Islet precursor cell (in vitro differentiated cells): ENCODE results near the gene MKI67.
"Not testable (repeated sequence)": the region's sequence is repeated elsewhere in the genome, so short reads cannot be mapped to it uniquely, and the experiment has no call there.

Source experiments
- DNase-seq: peaks from one replicate; pipeline ENCODE4 v3.0.0-alpha.2; 2018

Gene MKI67

GRCh38 chr10:128125944-128126764, at the start of gene MKI67:
TSS of gene MKI67 (minus strand) at chr10:128126423. CDS start at chr10:128125667, 756 bp downstream.
- peak; percentile 95 for DNase-seq

DNA sequence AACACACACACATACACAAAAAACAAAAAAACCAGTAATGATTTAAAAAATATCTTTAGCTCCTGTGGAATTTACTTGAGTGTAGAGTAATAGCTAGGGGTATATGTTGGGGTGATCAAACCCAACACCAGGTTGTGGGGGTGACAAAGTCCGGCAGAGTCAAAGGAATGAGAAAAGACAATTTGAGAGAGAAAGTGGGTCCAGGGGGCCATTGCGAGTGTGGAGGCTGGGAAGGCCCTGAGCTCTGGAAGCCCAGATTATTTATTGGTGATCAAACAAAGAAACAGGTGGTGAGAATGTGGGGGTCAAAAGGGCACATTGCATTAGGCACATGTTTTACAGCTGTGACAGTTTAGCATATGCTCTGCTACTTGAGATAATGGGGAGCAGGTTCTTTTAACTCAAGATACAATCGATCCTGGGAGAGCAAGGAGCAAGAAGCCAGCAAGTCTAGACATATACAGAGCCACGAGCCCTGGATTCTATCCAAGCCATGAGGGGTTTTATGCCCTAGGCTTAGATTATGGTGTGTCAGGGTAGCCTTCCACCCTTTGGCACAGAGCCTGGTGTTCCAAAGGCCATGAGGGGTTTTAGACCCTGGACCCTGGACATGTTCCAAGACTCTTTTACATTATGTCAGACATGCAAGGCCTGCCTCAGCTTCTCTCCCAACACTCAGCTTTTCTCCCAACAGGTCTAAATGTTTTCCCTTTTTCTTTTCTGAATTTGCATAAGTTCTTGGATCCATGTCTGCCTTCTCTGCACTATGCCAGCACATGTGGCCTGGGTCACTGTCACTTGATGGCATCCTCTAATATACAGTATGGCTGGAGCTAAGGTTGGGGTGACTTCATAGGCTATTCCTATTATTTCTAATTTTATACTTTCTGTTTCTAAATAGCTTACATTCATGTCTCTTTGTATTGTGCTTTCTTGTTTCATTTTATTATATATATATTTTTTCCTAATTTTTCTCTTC, 48.6 kb upstream of the MKI67 start:
- no peak for DNase-seq

GRCh38 chr10:128173386-128173785, 47.2 kb upstream of the MKI67 start:
- no peak for DNase-seq

DNA sequence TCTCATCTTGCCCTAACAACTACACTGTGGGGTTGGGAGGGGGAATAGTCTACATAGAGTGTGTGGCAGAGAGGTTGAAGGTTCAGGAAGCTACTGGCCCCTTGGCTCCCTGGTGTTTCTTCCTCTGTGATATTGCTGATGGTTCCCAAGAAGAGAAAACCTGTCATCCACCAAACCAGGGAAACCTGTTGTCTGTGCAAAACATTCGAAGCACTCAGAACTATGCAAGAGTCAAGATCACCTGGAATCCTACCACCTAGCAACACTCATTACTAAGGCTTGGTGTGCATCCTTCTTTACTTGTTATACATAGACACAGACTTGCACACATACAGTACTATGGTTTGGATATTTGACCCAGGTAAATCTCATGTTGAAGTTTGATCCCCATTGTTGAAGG, 46.5 kb upstream of the MKI67 start:
- DNase-seq: no peak

GRCh38 chr10:128169811-128170379, 43.7 kb upstream of the MKI67 start:
- no peak for DNase-seq

- no peak for DNase-seq
These were observed 41.8 kb upstream of the MKI67 start for GRCh38 chr10:128167926-128168520.

GRCh38 chr10:128167123-128167522, 40.9 kb upstream of the MKI67 start:
- not testable (repeated sequence) for DNase-seq

DNA sequence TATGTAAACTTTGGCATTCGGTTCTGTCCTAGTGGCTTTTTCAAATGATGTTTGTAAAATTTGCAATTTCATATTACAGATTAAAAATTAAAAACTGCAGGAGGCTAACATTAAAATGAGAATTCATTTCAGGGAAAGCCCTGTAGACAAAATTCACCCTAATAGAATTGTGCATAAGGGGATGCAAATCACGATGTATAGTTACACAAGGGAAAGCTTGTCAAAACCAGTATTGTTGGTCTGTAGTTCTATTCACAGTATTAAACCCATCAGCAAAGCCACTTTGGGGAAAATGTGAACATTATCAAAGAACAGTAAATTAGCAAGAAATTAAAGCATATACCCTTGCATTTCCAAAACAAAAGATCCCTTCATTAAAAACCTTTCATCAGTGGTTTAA, 39.9 kb upstream of the MKI67 start:
- no peak for DNase-seq

GRCh38 chr10:128165536-128165935, 39.3 kb upstream of the MKI67 start:
- no peak for DNase-seq

GRCh38 chr10:128163701-128164100, 37.5 kb upstream of the MKI67 start:
- DNase-seq: no peak

DNA sequence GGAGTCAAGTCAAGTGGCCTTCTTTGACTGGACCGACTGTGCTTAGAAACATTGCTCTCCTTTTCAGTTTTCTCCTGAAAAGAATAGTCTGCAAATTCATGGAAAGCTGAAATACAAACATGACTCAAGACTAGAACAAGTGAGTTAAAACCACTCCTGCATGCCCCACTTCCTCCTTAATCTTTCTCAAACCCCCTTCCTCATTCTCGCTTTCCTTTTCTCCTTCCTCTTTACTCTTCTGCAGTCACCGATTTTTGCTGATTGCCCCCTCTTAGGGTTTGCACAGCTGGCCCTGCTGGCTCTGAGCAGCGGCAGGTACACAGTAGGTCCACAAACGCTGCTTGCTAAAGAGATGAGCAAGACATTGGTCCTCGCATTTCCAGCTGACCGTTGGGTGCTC, 34.8 kb upstream of the MKI67 start:
- no peak for DNase-seq

DNA sequence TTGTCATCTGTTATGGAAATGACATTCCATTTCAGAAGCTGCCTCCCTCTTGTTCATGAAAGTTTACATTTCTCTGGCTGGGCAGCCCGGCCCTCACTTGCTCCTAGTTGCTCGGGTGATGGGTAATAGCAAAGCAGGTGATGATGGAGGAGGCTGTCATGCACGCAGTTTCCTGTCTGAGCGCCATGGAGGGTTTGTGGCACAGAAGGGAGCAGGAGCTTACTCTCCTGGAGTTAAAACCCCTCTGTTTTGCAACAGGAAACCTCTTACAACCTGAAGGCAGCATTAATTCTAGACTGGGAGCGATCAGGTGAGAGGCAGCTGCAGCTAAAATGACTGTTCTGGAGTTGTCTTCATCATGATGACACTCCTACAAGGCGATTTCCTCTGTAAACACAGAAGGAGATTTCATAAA, 34.1 kb upstream of the MKI67 start:
- DNase-seq: no peak

GRCh38 chr10:128158021-128158795, 32.0 kb upstream of the MKI67 start:
- DNase-seq: no peak

DNA sequence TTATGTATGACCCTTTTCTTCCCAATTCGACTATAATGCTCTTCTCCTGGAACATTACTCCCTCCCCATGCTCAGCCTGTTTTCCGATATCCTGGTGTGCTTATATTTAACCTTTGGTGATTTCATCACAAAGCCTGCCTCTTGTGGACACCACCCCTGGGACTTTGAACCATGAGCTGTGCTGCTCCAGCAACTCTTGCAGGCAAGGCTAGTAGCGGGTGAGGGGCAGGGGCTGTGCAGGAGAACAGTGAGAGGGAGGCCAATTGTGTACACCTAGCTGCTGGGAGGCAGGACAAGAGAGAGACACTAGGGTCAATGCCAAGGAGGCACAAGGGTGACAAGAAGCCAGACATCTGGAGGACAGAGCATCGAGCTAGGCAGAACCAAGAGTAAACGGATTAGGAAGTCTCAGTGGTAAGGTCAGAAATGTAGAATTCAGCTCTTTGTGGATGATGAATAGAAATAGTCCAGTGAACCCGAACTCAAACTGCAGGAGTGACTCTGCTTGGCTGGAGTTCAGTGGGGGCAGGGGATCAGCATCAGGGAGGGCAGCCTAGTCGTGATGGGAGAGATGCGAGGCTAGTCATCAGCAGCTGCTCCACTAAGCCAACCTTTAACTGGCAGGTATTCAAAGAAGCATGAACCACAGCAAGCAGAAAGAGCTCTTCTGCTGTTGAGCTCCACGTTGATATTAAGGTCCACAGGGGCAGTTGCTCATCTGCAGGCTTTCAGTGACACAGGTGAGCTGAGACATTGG, 31.0 kb upstream of the MKI67 start:
- no peak for DNase-seq

- peak; percentile 67 for DNase-seq
These were observed 26.7 kb upstream of the MKI67 start for GRCh38 chr10:128152741-128153580.

GRCh38 chr10:128151031-128151430, 24.8 kb upstream of the MKI67 start:
- no peak for DNase-seq

- DNase-seq: no peak
These were observed 24.3 kb upstream of the MKI67 start for GRCh38 chr10:128150561-128150960.

GRCh38 chr10:128150045-128150493, 23.8 kb upstream of the MKI67 start:
- DNase-seq: peak; percentile 89

DNA sequence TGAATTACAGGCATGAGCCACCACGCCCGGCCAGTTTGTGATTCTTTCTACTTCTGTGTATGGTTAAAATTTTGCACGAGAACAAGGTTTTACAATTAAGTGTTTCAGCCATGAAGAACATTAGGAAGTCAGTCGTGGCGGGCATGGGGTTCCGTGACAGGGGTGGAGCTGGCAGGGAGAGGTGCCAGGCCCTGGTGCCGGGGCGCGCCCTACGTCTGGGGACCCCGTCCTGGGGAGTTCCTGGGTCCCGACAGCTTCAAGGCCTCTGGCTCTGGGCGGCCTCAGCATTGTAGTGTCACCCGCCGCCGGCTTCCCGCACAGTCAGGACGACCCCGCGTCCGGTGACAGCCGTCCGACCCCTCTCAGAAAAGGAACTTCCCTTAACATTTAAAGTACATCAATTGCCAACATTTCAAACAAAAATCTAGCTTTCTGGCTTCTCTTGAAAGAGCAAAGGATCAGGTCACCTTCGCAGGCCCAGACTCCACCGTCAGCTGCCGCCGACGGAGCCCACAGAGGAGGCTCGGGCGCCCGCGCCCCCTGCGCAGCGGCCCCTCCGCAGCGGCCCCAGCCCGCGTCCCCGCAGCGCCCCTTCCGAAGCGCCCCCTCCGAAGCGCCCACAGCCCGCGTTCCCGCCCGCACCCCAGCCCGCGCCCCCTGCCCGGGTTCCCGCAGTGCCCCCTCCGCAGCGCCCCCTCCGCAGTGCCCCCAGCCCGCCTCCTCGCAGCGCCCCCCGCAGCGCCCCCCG, 23.2 kb upstream of the MKI67 start:
- no peak for DNase-seq

DNA sequence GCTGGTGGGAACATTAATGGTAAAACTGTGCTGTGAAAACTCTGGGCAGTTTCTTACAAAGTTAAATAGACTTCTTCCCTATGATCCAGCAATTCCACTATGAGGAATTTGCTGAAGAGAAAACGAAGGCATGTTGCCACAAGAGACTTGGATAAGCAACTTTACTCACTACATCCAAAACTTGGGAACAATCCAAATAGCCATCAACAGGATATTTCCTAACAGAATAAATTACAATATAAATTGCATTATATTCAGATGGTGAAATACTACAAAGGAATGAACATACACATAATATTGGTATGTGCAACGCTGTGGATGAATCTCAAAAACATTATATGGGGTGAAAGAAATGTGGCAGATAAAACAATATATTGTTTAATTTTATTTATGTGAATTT, 21.4 kb upstream of the MKI67 start:
- no peak for DNase-seq
